Measurements from ENCODE around the gene ABCC6. TPM values are rescaled to one million over a fixed set of nuclear protein-coding genes. Genes with fewer than 3 reads are reported as not detected.
"Not testable (repeated sequence)": the region's sequence is repeated elsewhere in the genome, so short reads cannot be mapped to it uniquely, and the experiment has no call there.

The ABCC6 gene
- 1 to 10 TPM in 1 of 5 experiments, under 1 TPM in 1, not detected in 3; 0.08 to 3.9 TPM for total RNA-seq
- under 1 TPM; 0.09 to 0.20 TPM for polyA plus RNA-seq
- total RNA-seq = not detected

DNA sequence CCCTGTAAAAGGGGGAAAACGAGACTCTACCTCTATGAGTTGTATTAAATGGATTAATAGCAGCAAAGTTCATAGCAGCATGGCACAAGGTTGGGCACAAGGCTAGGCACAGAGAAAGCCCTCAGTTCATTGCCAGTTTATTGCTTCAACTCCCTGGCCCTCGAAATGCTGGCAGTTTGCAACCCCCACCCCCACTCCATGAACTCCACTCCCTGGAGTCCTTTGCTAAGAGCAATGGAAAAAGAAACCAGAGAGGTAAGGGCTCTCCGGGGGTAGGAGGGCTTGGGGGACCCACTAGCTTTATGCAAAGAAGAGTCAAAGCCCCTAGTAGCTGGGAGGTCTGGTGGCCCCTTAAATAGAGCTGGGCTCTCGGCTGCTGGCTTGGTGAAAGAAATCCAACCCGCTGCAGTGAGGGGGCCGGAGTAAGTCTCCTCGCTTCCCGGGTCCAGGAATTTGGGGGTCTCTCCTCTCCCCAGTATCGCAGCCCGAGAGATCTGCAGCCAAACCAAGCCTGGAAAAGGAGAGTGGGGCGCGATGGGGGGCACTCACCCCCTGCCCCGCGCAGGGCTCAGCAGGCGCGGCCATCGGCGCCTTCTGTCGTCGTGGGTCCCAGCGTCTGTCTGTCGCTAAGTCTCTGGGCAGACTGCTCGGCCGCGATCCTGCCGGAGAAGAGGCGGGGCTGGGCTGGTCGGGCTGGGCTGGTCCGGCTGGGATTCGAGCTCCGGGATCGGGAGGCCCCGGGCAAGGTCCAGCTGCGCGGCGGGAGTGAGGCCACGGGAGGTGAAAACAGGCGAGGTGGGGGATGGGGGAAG lies at the start of gene ABCC6:
Gene ABCC6 (minus strand): TSS at position 645 of the 812 bp plus-strand sequence. CDS start 60 bp downstream, at position 585.
- H3K4me1 ChIP-seq (ENCODE audit: control insufficient read depth in 2 of 2, insufficient read depth in 2 of 2, low read length in 2 of 2); CTCF ChIA-PET; H3K27ac Mint-ChIP-seq; H3K36me3 ChIP-seq (ENCODE audit: control insufficient read depth in 2 of 3, insufficient read depth in 3 of 3, low read length in 3 of 3); H3K36me3 Mint-ChIP-seq; intact Hi-C loops (cut with micrococcal nuclease); H3K9me3 Mint-ChIP-seq; POLR2A ChIA-PET; H3K27me3 Mint-ChIP-seq; DNase-seq; H3K27ac ChIP-seq (ENCODE audit: low read depth, low read length); H3K27me3 ChIP-seq (ENCODE audit: control insufficient read depth in 2 of 2, insufficient read depth in 2 of 2, low read length in 2 of 2); H3K4me1 Mint-ChIP-seq; H3K4me3 ChIP-seq (ENCODE audit: low read length); H3K9me3 ChIP-seq (ENCODE audit: control insufficient read depth in 2 of 3, low read length in 3 of 3): not testable (repeated sequence)
- H3K4me3 Mint-ChIP-seq = peak within 1 kb of the TSS in 3 of 10 donors; percentile 21 to 42 (median 33)
- peak; percentile 20 for ATAC-seq

DNA sequence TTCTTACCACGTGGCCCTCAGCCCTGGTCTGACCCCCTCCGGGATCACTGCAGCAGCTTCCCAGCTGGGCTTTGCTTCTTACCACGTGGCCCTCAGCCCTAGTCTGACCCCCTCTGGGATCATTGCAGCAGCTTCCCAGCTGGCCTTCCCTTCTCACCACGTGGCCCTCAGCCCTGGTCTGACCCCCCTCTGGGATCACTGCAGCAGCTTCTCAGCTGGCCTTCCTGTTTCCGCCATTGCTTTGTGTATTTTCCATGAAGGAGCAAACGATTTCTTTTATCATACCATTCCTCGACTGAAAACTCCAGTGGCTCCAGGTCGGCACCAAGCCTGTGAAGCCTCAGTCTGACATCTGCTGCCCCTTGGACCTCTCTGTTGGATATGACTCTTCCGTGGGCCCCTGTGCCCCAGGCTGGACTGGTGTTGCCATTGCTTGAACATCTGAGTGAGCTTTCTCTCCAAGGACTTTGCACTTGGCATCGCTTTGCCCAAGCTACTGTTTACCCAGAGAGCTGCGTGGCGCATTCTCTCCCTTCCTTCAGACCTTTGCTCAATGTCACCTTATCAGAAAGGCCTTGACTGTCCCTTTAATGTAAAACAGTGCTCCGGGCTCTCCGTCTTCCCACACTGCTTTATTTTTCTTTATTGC lies 49.4 kb upstream of the ABCC6 start:
- H3K4me1 ChIP-seq (ENCODE audit: control insufficient read depth in 2 of 2, insufficient read depth in 2 of 2, low read length in 2 of 2); H3K4me3 Mint-ChIP-seq; CTCF ChIA-PET; H3K36me3 ChIP-seq (ENCODE audit: control insufficient read depth in 2 of 3, insufficient read depth in 3 of 3, low read length in 3 of 3); H3K27ac ChIP-seq (ENCODE audit: low read depth, low read length); H3K27me3 Mint-ChIP-seq; H3K4me3 ChIP-seq (ENCODE audit: low read length); intact Hi-C loops (cut with micrococcal nuclease); POLR2A ChIA-PET; H3K27me3 ChIP-seq (ENCODE audit: control insufficient read depth in 2 of 2, insufficient read depth in 2 of 2, low read length in 2 of 2); H3K4me1 Mint-ChIP-seq; H3K27ac Mint-ChIP-seq; ATAC-seq; H3K9me3 Mint-ChIP-seq; DNase-seq; H3K9me3 ChIP-seq (ENCODE audit: control insufficient read depth in 2 of 3, low read length in 3 of 3): not testable (repeated sequence)
- peaks cover 0 to 15% (median 9%) of the 10 kb centered on the region in 5 donors for H3K36me3 Mint-ChIP-seq

DNA sequence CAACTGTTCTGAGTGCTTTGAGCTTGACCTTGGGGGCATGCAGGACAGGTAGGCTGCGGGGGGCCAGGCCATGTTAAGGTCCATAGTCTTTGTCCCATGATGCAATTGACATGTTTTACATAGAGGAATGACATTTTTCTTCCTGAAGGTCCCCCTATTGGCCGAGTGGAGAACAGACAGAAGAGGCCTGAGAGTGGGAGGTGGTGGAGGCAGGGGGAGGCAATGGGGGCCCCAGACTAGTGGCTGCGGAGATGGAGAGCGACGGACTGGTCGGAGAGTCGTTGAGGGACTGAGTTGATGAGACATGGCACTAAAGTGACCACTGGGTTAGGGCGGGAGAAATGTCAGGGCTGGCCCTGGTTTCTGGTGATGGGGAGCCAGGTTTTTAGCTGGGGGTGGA lies 48.4 kb upstream of the ABCC6 start:
- ATAC-seq; intact Hi-C loops (cut with micrococcal nuclease); H3K9me3 ChIP-seq (ENCODE audit: control insufficient read depth in 2 of 3, low read length in 3 of 3); H3K27ac ChIP-seq (ENCODE audit: low read depth, low read length); H3K27me3 ChIP-seq (ENCODE audit: control insufficient read depth in 2 of 2, insufficient read depth in 2 of 2, low read length in 2 of 2); H3K27me3 Mint-ChIP-seq; H3K4me3 ChIP-seq (ENCODE audit: low read length); H3K4me1 ChIP-seq (ENCODE audit: control insufficient read depth in 2 of 2, insufficient read depth in 2 of 2, low read length in 2 of 2); H3K4me3 Mint-ChIP-seq; POLR2A ChIA-PET; H3K27ac Mint-ChIP-seq; CTCF ChIA-PET; H3K9me3 Mint-ChIP-seq; DNase-seq; H3K36me3 ChIP-seq (ENCODE audit: control insufficient read depth in 2 of 3, insufficient read depth in 3 of 3, low read length in 3 of 3); H3K4me1 Mint-ChIP-seq: not testable (repeated sequence)
- peaks cover 0 to 19% (median 9%) of the 10 kb centered on the region in 5 donors for H3K36me3 Mint-ChIP-seq

DNA sequence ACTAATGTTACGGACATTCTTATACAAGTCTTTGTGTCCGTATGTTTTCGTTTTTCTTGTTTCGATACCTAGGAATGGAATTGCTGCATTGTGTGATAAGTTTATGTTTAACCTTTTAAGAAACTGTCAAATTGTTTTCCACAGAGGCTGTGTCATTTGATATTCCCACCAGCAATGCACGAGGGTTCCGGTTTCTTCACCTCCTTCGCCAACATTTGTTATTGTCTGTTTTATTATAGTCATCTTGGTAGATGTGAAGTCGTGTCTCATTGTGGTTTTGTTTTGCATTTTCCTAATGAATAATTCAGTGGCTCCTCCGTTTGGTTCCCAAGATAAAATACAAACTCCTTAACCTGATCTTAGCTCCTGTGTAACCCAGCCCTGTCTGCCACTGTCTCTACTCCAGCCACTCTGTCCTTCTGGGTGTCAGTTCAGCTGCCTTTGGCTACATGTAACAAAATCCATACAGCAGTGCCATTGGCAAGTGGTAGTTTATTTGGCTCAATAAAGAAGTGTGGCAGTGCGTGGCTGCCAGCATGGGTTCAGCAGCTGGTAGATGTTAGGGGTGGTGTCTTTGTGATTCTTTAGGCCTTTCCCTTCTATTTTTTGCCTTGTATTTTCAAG lies 45.0 kb upstream of the ABCC6 start:
- H3K9me3 Mint-ChIP-seq; H3K4me3 ChIP-seq (ENCODE audit: low read length); H3K4me1 ChIP-seq (ENCODE audit: control insufficient read depth in 2 of 2, insufficient read depth in 2 of 2, low read length in 2 of 2); H3K4me3 Mint-ChIP-seq; ATAC-seq; H3K27ac ChIP-seq (ENCODE audit: low read depth, low read length); intact Hi-C loops (cut with micrococcal nuclease); H3K9me3 ChIP-seq (ENCODE audit: control insufficient read depth in 2 of 3, low read length in 3 of 3); H3K36me3 ChIP-seq (ENCODE audit: control insufficient read depth in 2 of 3, insufficient read depth in 3 of 3, low read length in 3 of 3); H3K27me3 ChIP-seq (ENCODE audit: control insufficient read depth in 2 of 2, insufficient read depth in 2 of 2, low read length in 2 of 2); POLR2A ChIA-PET; H3K27ac Mint-ChIP-seq; DNase-seq; CTCF ChIA-PET; H3K4me1 Mint-ChIP-seq; H3K27me3 Mint-ChIP-seq: not testable (repeated sequence)
- H3K36me3 Mint-ChIP-seq = peaks cover 0 to 15% (median 9%) of the 10 kb centered on the region in 5 donors

DNA sequence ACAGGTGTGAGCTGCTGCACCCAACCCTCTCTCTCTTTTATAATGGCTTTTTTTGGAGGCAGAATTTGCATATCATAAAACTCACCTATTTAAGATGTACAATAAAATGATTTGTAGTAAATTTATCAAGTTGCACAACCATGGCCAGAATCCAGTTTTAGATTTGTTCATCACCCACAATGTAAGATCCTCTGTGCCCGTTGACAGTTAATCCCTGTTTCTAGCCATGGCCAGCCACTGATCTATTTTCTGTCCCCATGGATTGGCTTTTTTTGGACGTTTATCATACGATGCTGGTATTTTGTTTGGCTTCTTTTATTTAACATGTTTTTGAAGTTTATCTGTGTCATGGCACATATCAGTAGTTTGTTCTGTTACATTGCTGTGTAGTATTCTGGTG lies 44.4 kb upstream of the ABCC6 start:
- H3K36me3 ChIP-seq (ENCODE audit: control insufficient read depth in 2 of 3, insufficient read depth in 3 of 3, low read length in 3 of 3); H3K4me3 ChIP-seq (ENCODE audit: low read length); H3K27me3 Mint-ChIP-seq; H3K4me3 Mint-ChIP-seq; ATAC-seq; H3K4me1 ChIP-seq (ENCODE audit: control insufficient read depth in 2 of 2, insufficient read depth in 2 of 2, low read length in 2 of 2); H3K9me3 ChIP-seq (ENCODE audit: control insufficient read depth in 2 of 3, low read length in 3 of 3); H3K9me3 Mint-ChIP-seq; H3K4me1 Mint-ChIP-seq; intact Hi-C loops (cut with micrococcal nuclease); DNase-seq; CTCF ChIA-PET; H3K27me3 ChIP-seq (ENCODE audit: control insufficient read depth in 2 of 2, insufficient read depth in 2 of 2, low read length in 2 of 2); POLR2A ChIA-PET; H3K27ac ChIP-seq (ENCODE audit: low read depth, low read length); H3K27ac Mint-ChIP-seq: not testable (repeated sequence)
- H3K36me3 Mint-ChIP-seq = peaks cover 0 to 19% (median 9%) of the 10 kb centered on the region in 5 donors

DNA sequence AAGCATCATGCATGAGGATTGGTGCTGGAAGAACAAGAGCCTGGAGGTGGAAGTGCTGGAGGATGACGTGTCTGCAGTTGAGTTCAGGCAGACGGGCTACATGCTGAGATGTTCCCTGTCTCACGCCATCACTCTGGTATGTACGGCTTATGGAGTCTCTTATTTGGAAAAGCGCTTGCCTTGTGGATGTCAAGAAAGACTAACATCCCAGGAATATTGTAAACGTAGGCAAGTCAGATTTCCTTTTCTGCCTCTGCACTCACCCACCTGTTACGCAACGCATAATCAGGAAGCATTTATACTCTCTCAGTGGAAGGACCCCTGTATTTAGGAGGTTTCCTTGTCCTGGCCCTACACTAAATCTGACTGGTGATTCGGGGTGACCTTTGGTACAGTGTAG lies 41.8 kb upstream of the ABCC6 start:
- H3K9me3 ChIP-seq (ENCODE audit: control insufficient read depth in 2 of 3, low read length in 3 of 3); H3K4me3 Mint-ChIP-seq; H3K4me1 Mint-ChIP-seq; H3K27ac ChIP-seq (ENCODE audit: low read depth, low read length); DNase-seq; H3K36me3 ChIP-seq (ENCODE audit: control insufficient read depth in 2 of 3, insufficient read depth in 3 of 3, low read length in 3 of 3); H3K27me3 Mint-ChIP-seq; H3K9me3 Mint-ChIP-seq; H3K4me1 ChIP-seq (ENCODE audit: control insufficient read depth in 2 of 2, insufficient read depth in 2 of 2, low read length in 2 of 2); H3K4me3 ChIP-seq (ENCODE audit: low read length); CTCF ChIA-PET; intact Hi-C loops (cut with micrococcal nuclease); H3K27me3 ChIP-seq (ENCODE audit: control insufficient read depth in 2 of 2, insufficient read depth in 2 of 2, low read length in 2 of 2); H3K27ac Mint-ChIP-seq; ATAC-seq; POLR2A ChIA-PET: not testable (repeated sequence)
- peaks cover 0 to 19% (median 9%) of the 10 kb centered on the region in 5 donors for H3K36me3 Mint-ChIP-seq

Data from naive thymus-derived CD4-positive, alpha-beta T cell (primary cell).